Spleen (tissue), 7 donors: ENCODE data around the gene MRPL32.

Experiments used
- CTCF ChIP-seq, 11 experiments: fragments of 200-600 bp in 7 of 11; fragments of 450-650 bp in 4 of 11; sonication (generic) in 4 of 11; IDR thresholded peaks in 8 of 11; conservative IDR thresholded peaks in 3 of 11; 1 replicate in 7 of 11; 2 replicates in 4 of 11; pipeline versions ENCODE4 v1.4.0 to v1.8.0; 2016 to 2021; ENCODE audit warnings: antibody characterized with exemption in 11 of 11, inconsistent platforms in 4 of 11, mild to moderate bottlenecking in 1 of 11
- POLR2A ChIP-seq, 3 donors: fragments of 450-650 bp; IDR thresholded peaks; one replicate each; pipeline ENCODE4 v1.5.1; 2017; ENCODE audit warnings: antibody characterized with exemption in 3 of 3, mild to moderate bottlenecking in 1 of 3
- donor health status: DM: no; HTN: no; CAD: no; lungs with moderate emphysema.
- donor health status: DM: no; HTN: no; CAD: no.
- donor health status: DM: no; HTN: no; CAD: no.

DNA sequence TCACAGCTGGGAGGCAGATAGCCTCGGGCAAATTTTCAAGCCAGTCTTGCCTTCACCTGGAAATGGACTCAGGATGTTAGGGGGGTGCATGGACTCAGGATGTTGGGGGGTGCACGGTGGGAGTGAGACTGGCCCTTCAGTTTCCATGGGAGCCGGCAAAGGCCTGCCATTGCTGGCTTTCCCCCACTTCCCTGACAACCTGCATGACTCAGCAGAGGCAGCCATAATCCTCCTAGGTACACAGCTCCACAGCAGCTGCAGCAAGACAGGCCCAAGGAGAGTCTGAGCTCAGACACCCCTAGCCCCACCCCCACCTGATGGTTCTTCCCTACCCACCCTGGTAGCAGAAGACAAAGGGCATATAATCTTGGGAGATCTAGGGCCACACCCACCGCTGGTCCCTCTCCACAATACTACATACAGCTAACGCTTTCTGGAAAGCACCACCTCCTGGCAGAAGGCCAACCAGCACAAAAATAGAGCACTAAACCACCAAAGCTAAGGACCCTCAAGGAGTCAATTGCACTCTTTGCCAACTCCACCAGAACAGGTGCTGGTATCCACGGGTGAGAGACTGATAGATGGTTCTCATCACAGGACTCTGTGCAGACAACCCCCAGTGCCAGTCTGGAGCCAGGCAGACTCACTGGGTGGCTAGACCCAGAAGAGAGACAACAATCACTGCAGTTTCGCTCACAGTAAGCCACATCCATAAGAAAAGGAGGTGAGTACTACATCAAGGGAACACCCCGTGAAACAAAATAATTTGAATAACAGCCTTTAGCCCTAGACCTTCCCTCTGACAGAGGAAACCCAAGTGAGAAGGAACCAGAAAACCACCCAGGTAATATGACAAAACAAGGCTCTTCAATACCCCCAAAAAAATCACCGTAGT is 38.6 kb upstream of the MRPL32 start:
- TF ChIP-seq CTCF (IDR thresholded peaks at IDR 0.05 in 8 of 11, conservative IDR thresholded peaks at IDR 0.05 in 3 of 11) = no peak
- no peak for TF ChIP-seq POLR2A (IDR thresholded peaks at IDR 0.05)
